Measurements from ENCODE around the gene MLPH.
A peak's percentile ranks its signal among the peaks of the same experiment; 100 is the strongest.

The MLPH gene

DNA sequence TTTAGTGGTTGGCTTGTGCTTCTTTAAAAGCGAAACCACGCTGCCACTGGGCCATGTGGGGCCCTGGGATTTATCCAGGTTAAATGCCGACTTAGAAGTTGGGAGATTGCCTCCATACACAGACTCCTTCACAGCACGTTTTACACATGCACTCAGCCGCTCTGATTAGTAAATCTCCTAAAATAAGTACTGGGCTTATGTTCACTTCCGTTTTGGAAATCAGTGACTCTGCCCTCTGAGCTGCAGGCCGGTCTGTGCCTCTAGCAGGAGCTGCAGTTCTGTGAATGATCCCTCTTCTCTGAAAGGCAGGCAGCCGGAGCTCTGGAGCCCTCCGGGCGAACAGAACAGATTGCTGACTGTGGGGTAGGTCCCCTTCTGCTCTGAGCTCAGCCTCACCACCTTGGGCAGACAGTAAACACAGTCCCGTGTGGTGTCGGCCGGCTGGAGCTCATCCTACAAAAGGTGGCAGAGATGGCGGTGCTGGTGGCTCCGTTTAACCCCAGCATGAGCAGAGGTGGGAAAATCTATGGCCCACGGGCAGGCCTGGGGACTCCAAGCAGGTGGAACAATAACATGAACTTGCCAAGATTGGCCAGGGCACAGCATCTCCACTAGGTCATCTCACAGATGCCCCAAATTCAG lies 113.3 kb downstream of the MLPH start:
- no peak overlapping the region for H3K4me3 ChIP-seq (replicated peaks; ENCODE audit: low read depth, low read length)
- TF ChIP-seq, protein P1, sequence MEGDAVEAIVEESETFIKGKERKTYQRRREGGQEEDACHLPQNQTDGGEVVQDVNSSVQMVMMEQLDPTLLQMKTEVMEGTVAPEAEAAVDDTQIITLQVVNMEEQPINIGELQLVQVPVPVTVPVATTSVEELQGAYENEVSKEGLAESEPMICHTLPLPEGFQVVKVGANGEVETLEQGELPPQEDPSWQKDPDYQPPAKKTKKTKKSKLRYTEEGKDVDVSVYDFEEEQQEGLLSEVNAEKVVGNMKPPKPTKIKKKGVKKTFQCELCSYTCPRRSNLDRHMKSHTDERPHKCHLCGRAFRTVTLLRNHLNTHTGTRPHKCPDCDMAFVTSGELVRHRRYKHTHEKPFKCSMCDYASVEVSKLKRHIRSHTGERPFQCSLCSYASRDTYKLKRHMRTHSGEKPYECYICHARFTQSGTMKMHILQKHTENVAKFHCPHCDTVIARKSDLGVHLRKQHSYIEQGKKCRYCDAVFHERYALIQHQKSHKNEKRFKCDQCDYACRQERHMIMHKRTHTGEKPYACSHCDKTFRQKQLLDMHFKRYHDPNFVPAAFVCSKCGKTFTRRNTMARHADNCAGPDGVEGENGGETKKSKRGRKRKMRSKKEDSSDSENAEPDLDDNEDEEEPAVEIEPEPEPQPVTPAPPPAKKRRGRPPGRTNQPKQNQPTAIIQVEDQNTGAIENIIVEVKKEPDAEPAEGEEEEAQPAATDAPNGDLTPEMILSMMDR (IDR thresholded peaks at IDR 0.05; ENCODE audit: low read length, missing control alignments) = peak; percentile 47
- DNase-seq (ENCODE audit: low read depth) = peak; percentile 76

DNA sequence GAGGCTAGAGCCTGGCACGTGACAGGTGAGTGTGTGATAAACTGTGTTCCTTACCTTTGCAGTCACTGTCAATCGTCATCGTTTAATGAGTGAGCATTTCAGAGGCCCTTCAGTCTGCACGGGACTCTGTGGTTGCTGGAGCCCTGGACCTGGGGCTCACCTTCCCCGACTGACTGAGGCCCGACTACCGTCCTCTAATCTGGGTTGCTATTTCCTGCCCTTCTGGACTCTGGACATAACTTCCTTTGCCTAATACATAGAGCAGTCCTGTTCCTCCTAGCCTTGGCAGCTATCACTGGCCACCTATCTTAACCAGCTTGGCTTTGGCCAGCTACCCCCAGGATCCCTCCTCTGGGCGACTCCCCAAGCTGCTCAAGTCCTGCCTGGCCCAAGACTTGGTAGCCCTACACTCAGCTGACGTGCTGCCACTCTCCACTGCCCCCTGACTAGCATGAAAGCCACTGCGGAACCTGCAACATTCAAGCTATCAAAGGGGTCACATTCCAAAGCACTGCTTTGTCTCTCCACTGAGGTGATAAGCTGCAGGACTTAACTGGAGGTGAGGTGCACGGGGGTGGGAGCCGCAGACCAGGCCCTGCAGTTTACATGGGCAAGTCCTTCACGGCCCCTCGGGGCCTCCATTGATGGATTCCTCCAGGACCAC lies 114.5 kb downstream of the MLPH start:
- no peak overlapping the region for H3K4me3 ChIP-seq (replicated peaks; ENCODE audit: low read depth, low read length)
- TF ChIP-seq, protein P1 (IDR thresholded peaks at IDR 0.05; ENCODE audit: low read length, missing control alignments) = peak; percentile 11
- DNase-seq (ENCODE audit: low read depth) = no peak

DNA sequence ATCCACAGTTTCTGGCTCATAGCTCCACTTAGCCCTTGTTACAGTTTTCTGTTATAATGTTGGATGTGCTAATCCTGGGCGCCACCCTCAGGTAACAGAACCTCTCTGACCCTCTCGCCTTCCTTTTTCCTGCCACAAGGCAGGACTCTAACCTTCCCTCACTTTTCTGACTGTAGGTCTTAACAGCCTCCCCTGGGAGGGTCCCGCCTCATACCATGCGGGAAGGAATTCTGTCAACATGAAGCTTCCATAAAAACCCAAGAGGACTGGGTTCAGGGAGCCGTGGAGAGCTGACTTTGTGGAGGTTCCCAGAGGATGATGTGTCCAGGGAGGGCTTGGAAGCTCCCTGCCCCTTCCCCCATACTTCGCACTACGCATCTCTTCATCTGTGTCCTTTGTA lies 115.4 kb downstream of the MLPH start:
- no peak overlapping the region for H3K4me3 ChIP-seq (replicated peaks; ENCODE audit: low read depth, low read length)
- DNase-seq (ENCODE audit: low read depth) = no peak
- TF ChIP-seq, protein P1 (IDR thresholded peaks at IDR 0.05; ENCODE audit: low read length, missing control alignments) = no peak

DNA sequence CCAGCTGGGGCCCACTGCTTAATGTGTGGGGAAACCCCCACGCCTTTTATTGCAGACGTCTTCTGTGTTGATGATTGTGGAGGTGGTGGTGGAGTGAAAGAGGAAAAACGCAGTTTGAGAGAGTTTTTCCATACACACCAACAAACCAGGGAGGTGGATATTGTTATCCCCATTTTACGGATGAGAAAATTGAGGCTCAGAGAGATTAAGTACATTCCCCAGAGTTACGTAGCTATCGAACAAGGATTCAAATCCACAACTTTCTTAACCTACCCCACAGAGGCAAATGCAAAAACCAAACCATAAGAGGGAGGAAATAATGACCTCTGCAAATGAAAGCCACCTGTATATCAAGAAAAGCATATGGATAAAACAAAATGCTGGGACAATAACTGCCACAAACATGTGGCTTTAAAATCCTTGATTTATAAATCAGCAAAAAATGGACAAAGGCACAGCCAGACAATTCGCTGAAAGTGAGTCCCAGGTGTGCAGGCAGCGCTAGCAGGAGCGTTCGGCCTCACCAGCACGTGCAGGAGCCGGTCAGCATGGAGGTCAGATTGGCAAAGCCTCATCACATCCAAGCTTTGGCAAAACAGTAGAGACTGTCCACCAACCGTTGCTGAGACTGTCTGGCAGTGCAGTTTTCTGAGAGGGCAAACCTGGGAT lies 116.1 kb downstream of the MLPH start:
- no peak overlapping the region for H3K4me3 ChIP-seq (replicated peaks; ENCODE audit: low read depth, low read length)
- TF ChIP-seq, protein P1 (IDR thresholded peaks at IDR 0.05; ENCODE audit: low read length, missing control alignments) = no peak

DNA sequence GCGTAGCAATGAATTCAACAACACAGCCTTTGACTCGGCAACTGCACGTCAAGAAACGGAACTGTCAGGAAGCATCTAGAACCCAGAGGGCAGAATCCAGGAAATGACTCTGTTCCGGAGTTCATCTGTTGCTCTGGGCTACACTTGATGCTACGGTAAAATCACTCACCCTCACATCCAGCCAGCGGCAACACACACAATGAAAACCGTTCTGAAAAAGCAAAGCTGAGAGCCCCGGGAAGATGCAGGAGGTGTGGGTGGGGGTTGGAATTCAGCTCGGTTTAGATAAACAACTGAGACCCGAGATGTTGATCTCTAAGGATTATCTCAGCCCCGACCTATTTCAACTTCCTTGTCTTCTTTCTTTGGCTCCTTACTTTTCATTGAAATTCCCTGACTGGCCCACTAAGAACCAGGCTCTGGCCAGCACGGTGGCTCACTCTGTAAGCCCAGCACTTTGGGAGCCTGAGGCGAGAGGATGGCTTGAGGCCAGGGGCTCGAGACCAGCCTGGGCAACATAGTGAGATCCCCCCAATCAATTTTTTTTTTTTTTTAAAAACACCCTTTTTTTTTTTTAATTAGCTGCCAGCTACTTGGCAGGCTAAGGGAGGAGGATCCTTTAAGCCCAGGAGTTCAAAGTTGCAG lies 116.8 kb downstream of the MLPH start:
- TF ChIP-seq, protein P1 (IDR thresholded peaks at IDR 0.05; ENCODE audit: low read length, missing control alignments) = no peak
- no peak overlapping the region for H3K4me3 ChIP-seq (replicated peaks; ENCODE audit: low read depth, low read length)
- DNase-seq (ENCODE audit: low read depth) = peak; percentile 93

More for the DNA sequence above, 116.1 kb downstream of the MLPH start:
- no peak for DNase-seq (ENCODE audit: low read depth)

DNA sequence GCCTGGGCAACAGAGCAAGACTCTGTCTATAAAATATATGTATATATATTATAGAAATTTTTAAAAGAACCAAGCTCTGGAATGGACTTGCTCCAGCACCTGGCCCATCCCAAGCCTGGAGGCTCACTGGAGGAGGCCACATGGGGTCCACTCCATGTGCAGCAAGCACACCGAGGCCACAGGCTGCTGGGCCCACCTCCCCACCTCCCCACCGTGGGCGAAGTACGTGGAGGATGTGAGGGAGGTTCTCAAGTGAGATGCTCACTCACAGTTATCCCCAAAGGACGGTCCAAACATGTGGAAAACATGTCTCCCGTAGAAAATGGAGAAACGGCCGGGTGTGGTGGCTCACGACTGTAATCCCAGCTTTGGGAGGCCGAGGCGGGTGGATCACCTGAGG lies 117.3 kb downstream of the MLPH start:
- H3K4me3 ChIP-seq (replicated peaks; ENCODE audit: low read depth, low read length) = no peak overlapping the region
- no peak for DNase-seq (ENCODE audit: low read depth)
- TF ChIP-seq, protein P1 (IDR thresholded peaks at IDR 0.05; ENCODE audit: low read length, missing control alignments) = no peak

All from fibroblast of pulmonary artery (primary cell).